Cardiac fibroblast (primary cell): ENCODE results near the gene PLXNA1.

Experiments used
- DNase-seq, 2 donors: peaks; one replicate each; pipeline versions ENCODE4 v3.0.0 to v3.0.0-alpha.2; 2010; ENCODE audit warnings: low read depth in 2 of 2
- H3K4me3 ChIP-seq, 2 donors: replicated peaks in 1 of 2; 1 replicate in 1 of 2; 2 replicates in 1 of 2; pipeline ENCODE4 v1.5.1; 2011; ENCODE audit warnings: low read depth in 2 of 2, low read length in 2 of 2, mild to moderate bottlenecking in 2 of 2, moderate library complexity in 1 of 2
- CTCF ChIP-seq: IDR thresholded peaks from one replicate; pipeline ENCODE4 v1.5.1; 2011; ENCODE audit warnings: low read depth, mild to moderate bottlenecking, low read length, inconsistent platforms

Gene PLXNA1

GRCh38 chr3:127011270-127011992, 28.5 kb downstream of the PLXNA1 start:
- no peak for TF ChIP-seq CTCF
- no peak overlapping the region for H3K4me3 ChIP-seq
- peak; percentile 84 to 85 for DNase-seq

DNA sequence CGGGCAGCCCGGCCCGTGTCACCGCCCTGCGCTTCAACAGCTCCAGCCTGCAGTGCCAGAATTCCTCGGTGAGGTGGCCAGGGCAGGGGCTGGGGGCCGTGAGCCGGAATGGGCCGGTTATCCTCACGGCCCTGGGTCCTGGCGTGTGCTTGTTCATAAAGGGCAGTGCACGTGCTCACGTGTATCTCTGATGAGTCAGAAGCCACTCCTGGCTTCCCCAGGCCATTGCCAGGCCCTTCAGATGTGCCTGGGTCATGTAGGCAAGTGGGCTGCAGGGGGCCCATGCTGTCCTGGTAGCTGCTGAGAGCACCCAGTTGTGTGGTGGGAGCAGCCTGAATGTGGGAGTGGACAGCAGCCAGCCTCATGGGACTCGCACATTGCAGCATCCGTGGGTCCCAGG, 29.2 kb downstream of the PLXNA1 start:
- no peak for TF ChIP-seq CTCF
- H3K4me3 ChIP-seq = no peak overlapping the region
- DNase-seq = peak; percentile 19 to 33

GRCh38 chr3:127013181-127013580, 30.3 kb downstream of the PLXNA1 start:
- no peak for DNase-seq
- H3K4me3 ChIP-seq = no peak overlapping the region
- TF ChIP-seq CTCF = no peak

- TF ChIP-seq CTCF = no peak
- no peak for DNase-seq
- no peak overlapping the region for H3K4me3 ChIP-seq
These were observed 31.0 kb downstream of the PLXNA1 start for GRCh38 chr3:127013758-127014535.

DNA sequence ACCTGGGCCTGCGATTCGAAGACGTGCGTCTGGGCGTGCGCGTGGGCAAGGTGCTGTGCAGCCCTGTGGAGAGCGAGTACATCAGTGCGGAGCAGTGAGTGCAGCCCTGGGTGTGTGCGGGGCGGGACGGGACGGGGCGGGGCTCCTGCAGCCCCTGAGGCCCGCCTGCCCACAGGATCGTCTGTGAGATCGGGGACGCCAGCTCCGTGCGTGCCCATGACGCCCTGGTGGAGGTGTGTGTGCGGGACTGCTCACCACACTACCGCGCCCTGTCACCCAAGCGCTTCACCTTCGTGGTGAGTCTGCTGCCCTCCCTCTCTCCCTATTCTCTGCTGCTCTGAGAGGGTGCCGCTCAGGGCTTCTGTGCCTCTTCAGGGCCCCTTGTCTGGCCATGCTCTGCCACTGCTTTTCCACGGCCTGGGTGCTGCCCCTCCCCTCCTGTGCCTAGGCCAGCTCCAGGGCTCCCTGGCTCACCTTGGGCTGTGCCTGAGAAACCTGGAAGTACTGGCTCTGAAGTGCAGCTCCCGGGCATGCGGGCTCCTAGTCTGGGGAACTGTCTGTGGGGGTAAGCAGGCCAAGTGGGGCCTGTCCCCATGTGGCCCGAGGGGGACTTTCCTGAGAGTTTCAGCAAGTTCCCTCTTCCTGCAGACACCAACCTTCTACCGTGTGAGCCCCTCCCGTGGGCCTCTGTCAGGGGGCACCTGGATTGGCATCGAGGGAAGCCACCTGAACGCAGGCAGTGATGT, 31.8 kb downstream of the PLXNA1 start:
- DNase-seq = no peak
- no peak for TF ChIP-seq CTCF
- H3K4me3 ChIP-seq = no peak overlapping the region

- TF ChIP-seq CTCF = no peak
- H3K4me3 ChIP-seq = no peak overlapping the region
- DNase-seq = no peak
These were observed 32.5 kb downstream of the PLXNA1 start for GRCh38 chr3:127015282-127016042.
